Activated CD8-positive, alpha-beta memory T cell treated with anti-CD3 and anti-CD28 coated beads for 4 hours (primary cell): ENCODE measurements around the gene COL27A1.
"Not testable (repeated sequence)": the region's sequence is repeated elsewhere in the genome, so short reads cannot be mapped to it uniquely, and the experiment has no call there.

Source experiments
- DNase-seq, 2 donors: peaks; one replicate each; pipeline ENCODE4 v3.0.0-alpha.2; 2020; ENCODE audit warnings: low read depth in 2 of 2

Gene COL27A1

GRCh38 chr9:114123031-114123977, 32.0 kb upstream of the COL27A1 start:
- no peak for DNase-seq

GRCh38 chr9:114124138-114124537, 31.2 kb upstream of the COL27A1 start:
- DNase-seq: no peak

- DNase-seq: no peak
These were observed 30.5 kb upstream of the COL27A1 start for GRCh38 chr9:114124666-114125475.

- DNase-seq: no peak
These were observed 29.8 kb upstream of the COL27A1 start for GRCh38 chr9:114125476-114126013.

- DNase-seq: no peak
These were observed 28.9 kb upstream of the COL27A1 start for GRCh38 chr9:114126247-114127060.

GRCh38 chr9:114128759-114129158, 26.6 kb upstream of the COL27A1 start:
- DNase-seq: not testable (repeated sequence)

GRCh38 chr9:114130141-114130540, 25.2 kb upstream of the COL27A1 start:
- no peak for DNase-seq

- no peak for DNase-seq
These were observed 24.6 kb upstream of the COL27A1 start for GRCh38 chr9:114130624-114131277.

GRCh38 chr9:114131808-114132549, 23.4 kb upstream of the COL27A1 start:
- DNase-seq: no peak

- no peak for DNase-seq
These were observed 22.8 kb upstream of the COL27A1 start for GRCh38 chr9:114132550-114132918.

- DNase-seq: no peak
These were observed 20.4 kb upstream of the COL27A1 start for GRCh38 chr9:114134827-114135396.

GRCh38 chr9:114137831-114138230, 17.5 kb upstream of the COL27A1 start:
- no peak for DNase-seq

GRCh38 chr9:114138552-114138971, 16.8 kb upstream of the COL27A1 start:
- no peak for DNase-seq

GRCh38 chr9:114139071-114139470, 16.3 kb upstream of the COL27A1 start:
- DNase-seq: no peak

GRCh38 chr9:114140401-114140800, 14.9 kb upstream of the COL27A1 start:
- DNase-seq: no peak

GRCh38 chr9:114140850-114141249, 14.5 kb upstream of the COL27A1 start:
- DNase-seq: no peak

- no peak for DNase-seq
These were observed 13.6 kb upstream of the COL27A1 start for GRCh38 chr9:114141553-114142402.

GRCh38 chr9:114143234-114143633, 12.1 kb upstream of the COL27A1 start:
- no peak for DNase-seq

- DNase-seq: no peak
These were observed 8.6 kb upstream of the COL27A1 start for GRCh38 chr9:114146735-114147134.
